DOHH2 (cell line): ENCODE results near the gene FLACC1.

Source experiments
- H3F3A ChIP-seq: fragments of 200-600 bp; sonication (generic), shearing (Covaris generic); 2 replicates; pipeline ENCODE4 v1.6.0; 2016; ENCODE audit warnings: antibody characterized with exemption, mild to moderate bottlenecking; ENCODE audit not compliant: control insufficient read depth, insufficient read depth
- H3K27ac ChIP-seq: fragments of 200-600 bp; sonication (generic); 2 replicates; pipeline ENCODE4 v1.5.1; 2014; ENCODE audit warnings: low read depth, mild to moderate bottlenecking, low read length, moderate library complexity
- H3K27me3 ChIP-seq: fragments of 200-600 bp; sonication (generic); 2 replicates; pipeline ENCODE4 v1.6.1; 2014; ENCODE audit warnings: mild to moderate bottlenecking, low read length, mixed read lengths; ENCODE audit not compliant: control insufficient read depth
- H3K36me3 ChIP-seq: fragments of 200-600 bp; sonication (generic); 2 replicates; pipeline ENCODE4 v1.6.1; 2014; ENCODE audit warnings: mild to moderate bottlenecking, low read length, moderate library complexity, mixed read lengths; ENCODE audit not compliant: control insufficient read depth
- H3K4me1 ChIP-seq: fragments of 200-600 bp; sonication (generic); 2 replicates; pipeline ENCODE4 v1.6.1; 2014; ENCODE audit warnings: mild to moderate bottlenecking, low read length, mixed read lengths; ENCODE audit not compliant: control insufficient read depth
- H3K4me2 ChIP-seq: fragments of 200-600 bp; sonication (generic); 2 replicates; pipeline ENCODE4 v1.6.0; 2014; ENCODE audit warnings: mild to moderate bottlenecking, low read length, moderate library complexity
- H3K4me3 ChIP-seq: fragments of 200-600 bp; sonication (generic); 2 replicates; pipeline ENCODE4 v1.5.1; 2014; ENCODE audit warnings: mild to moderate bottlenecking, low read length, mixed read lengths
- H3K79me2 ChIP-seq: fragments of 200-600 bp; sonication (generic); 2 replicates; pipeline ENCODE4 v1.6.1; 2014; ENCODE audit warnings: mild to moderate bottlenecking, low read length, mixed read lengths; ENCODE audit not compliant: control insufficient read depth
- H3K9me2 ChIP-seq: fragments of 200-600 bp; sonication (generic); replicated peaks from 2 replicates; pipeline ENCODE4 v1.6.1; 2014; ENCODE audit warnings: mild to moderate bottlenecking, low read length, mixed read lengths; ENCODE audit not compliant: control insufficient read depth
- H3K9me3 ChIP-seq: fragments of 200-600 bp; sonication (generic); 2 replicates; pipeline ENCODE4 v1.6.1; 2014; ENCODE audit warnings: antibody characterized with exemption, low read length, mixed read lengths; ENCODE audit not compliant: control insufficient read depth, insufficient read depth
- H4K20me1 ChIP-seq: fragments of 200-600 bp; sonication (generic); 2 replicates; pipeline ENCODE4 v1.6.0; 2014; ENCODE audit warnings: low read depth, mild to moderate bottlenecking, antibody characterized with exemption, low read length, moderate library complexity; ENCODE audit not compliant: control insufficient read depth, insufficient read depth
- EZH2phosphoT487 ChIP-seq: fragments of 200-600 bp; sonication (generic); IDR thresholded peaks from 2 replicates; pipeline ENCODE4 v1.6.1; 2017; ENCODE audit warnings: borderline replicate concordance, mild to moderate bottlenecking, antibody characterized with exemption, low read length, moderate library complexity, mixed read lengths
- TF ChIP-seq, protein P1 (sequence below): fragments of 200-600 bp; sonication (generic); IDR thresholded peaks from one replicate; pipeline ENCODE4 v1.5.1; 2014; ENCODE audit warnings: antibody characterized with exemption, mild to moderate bottlenecking, low read depth, low read length; ENCODE audit not compliant: poor library complexity, severe bottlenecking

The FLACC1 gene

DNA sequence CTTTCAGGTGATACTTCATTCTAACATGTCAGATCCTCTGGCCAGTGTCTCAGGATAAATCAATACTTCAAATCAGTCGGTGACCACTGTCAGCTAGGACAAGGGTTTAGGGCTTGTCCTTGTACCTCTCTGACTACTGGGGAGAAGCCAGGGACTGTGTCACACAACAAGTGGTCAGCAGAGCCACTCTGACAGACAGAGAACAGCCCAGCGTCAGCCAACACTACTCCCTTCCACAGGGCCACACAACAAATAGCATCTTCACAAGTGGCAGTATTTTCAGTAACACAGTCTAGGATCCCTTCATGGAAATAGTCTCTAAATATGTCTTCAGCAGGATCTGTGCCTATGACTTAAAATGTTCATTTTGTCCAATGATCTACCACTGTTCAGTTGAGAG is 14.2 kb downstream of the FLACC1 start:
- Histone ChIP-seq H3K9me2 (no peaks in the 10 kb centered on the region; the same call in 1 of the 2 replicates), H3F3A (no peaks in the 10 kb centered on the region), H3K4me3 (no peak overlapping the region), H4K20me1 (no peaks in the 10 kb centered on the region), H3K27ac (no peak overlapping the region), H3K79me2 (no peaks in the 10 kb centered on the region), H3K27me3 (no peaks in the 10 kb centered on the region), H3K36me3 (no peaks in the 10 kb centered on the region), H3K4me2 (no peak overlapping the region), H3K4me1 (peaks cover 28% of the 10 kb centered on the region), H3K9me3 (no peaks in the 10 kb centered on the region)
- TF ChIP-seq, protein P1, sequence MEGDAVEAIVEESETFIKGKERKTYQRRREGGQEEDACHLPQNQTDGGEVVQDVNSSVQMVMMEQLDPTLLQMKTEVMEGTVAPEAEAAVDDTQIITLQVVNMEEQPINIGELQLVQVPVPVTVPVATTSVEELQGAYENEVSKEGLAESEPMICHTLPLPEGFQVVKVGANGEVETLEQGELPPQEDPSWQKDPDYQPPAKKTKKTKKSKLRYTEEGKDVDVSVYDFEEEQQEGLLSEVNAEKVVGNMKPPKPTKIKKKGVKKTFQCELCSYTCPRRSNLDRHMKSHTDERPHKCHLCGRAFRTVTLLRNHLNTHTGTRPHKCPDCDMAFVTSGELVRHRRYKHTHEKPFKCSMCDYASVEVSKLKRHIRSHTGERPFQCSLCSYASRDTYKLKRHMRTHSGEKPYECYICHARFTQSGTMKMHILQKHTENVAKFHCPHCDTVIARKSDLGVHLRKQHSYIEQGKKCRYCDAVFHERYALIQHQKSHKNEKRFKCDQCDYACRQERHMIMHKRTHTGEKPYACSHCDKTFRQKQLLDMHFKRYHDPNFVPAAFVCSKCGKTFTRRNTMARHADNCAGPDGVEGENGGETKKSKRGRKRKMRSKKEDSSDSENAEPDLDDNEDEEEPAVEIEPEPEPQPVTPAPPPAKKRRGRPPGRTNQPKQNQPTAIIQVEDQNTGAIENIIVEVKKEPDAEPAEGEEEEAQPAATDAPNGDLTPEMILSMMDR, result no peak
- TF ChIP-seq EZH2phosphoT487, result no peak

DNA sequence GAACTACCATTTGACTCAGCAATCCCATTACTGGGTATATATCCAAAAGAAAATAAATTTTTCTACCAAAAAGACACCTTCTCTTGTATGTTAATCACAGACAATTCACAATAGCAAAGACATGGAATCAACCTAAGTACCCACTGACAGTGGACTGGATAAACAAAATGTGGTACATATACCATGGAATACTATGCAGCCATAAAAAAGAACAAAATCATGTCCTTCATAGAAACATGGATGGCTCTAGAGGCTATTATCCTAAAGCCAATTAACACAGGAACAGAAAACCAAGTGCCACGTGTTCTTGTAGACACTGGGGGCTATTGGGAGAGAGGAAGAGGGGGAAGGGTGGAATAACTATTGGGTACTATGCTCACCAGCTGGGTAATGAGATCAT is 27.7 kb downstream of the FLACC1 start:
- Histone ChIP-seq H3K4me1 (no peaks in the 10 kb centered on the region), H3K9me2 (no peaks in the 10 kb centered on the region), H3K4me2 (no peak overlapping the region), H3K27ac (no peak overlapping the region), H3K9me3 (no peaks in the 10 kb centered on the region), H3F3A (no peaks in the 10 kb centered on the region), H3K4me3 (no peak overlapping the region), H3K79me2 (no peaks in the 10 kb centered on the region), H3K36me3 (no peaks in the 10 kb centered on the region), H4K20me1 (no peaks in the 10 kb centered on the region), H3K27me3 (no peaks in the 10 kb centered on the region)
- TF ChIP-seq EZH2phosphoT487, result no peak
- TF ChIP-seq, protein P1, result no peak

DNA sequence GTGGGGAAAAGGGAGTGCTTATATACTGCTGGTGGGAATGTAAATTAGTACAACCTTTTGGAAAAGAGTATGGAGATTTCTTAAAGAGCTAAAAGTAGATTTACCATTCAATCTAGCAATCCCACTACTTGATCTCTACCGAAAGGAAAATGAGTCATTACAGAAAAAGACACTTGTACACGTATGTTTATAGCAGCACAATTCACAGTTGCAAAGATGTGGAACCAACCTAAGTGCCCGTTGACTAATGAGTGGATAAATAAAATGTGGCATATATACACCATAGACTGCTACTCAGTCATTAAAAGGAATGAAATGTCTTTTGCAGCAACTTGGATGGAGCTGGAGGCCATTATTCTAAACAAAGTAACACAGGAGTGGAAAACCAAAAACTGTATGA is 29.5 kb downstream of the FLACC1 start:
- H3K4me1 ChIP-seq, result no peaks in the 10 kb centered on the region
- H3K79me2 ChIP-seq, result no peaks in the 10 kb centered on the region
- H3K36me3 ChIP-seq, result no peaks in the 10 kb centered on the region
- H3K27me3 ChIP-seq, result no peaks in the 10 kb centered on the region
- no peak overlapping the region for H3K4me3 ChIP-seq
- no peaks in the 10 kb centered on the region for H3K9me3 ChIP-seq
- TF ChIP-seq, protein P1, result no peak
- no peak for TF ChIP-seq EZH2phosphoT487
- no peaks in the 10 kb centered on the region for H4K20me1 ChIP-seq
- H3K4me2 ChIP-seq, result no peak overlapping the region
- H3F3A ChIP-seq, result no peaks in the 10 kb centered on the region
- no peaks in the 10 kb centered on the region for H3K9me2 ChIP-seq
- no peak overlapping the region for H3K27ac ChIP-seq

DNA sequence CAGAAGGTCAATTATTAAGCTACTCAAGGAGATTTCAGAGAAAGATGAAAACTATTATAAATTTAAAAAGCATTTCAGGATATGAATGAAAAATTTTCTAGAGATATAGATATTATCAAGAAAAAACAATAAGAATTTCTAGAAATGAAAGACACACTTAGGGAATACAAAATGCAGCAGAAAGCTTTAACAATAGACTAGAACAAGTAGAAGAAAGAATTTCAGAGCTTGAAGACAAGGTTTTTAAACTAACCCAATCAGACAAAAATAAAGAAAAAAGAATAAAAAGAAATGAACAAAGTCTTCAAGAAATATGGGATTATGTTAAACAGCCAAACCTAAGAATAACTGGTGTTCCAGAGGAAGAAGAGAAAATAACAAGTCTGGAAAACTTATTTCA is 34.4 kb downstream of the FLACC1 start:
- Histone ChIP-seq H3K9me3 (no peaks in the 10 kb centered on the region), H3K79me2 (no peaks in the 10 kb centered on the region), H3F3A (no peaks in the 10 kb centered on the region), H3K36me3 (no peaks in the 10 kb centered on the region), H3K4me2 (no peak overlapping the region), H3K27ac (no peak overlapping the region), H4K20me1 (no peaks in the 10 kb centered on the region), H3K4me3 (no peak overlapping the region), H3K4me1 (no peaks in the 10 kb centered on the region), H3K9me2 (no peaks in the 10 kb centered on the region), H3K27me3 (no peaks in the 10 kb centered on the region)
- TF ChIP-seq EZH2phosphoT487, result no peak
- TF ChIP-seq, protein P1, result no peak
